Measurements from ENCODE around the gene BEND6. TPM values are rescaled to one million over a fixed set of nuclear protein-coding genes. Genes with fewer than 3 reads are reported as not detected.

Gene BEND6, protein sequence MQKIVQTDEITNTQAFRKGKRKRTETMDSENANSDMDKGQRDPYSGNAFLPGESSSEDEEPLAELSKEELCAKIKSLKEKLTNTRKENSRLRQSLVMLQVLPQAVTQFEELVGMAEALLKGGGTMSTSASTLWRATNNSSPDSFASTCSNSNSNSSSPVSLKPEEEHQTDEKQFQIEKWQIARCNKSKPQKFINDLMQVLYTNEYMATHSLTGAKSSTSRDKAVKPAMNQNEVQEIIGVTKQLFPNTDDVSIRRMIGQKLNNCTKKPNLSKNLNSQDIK
- total RNA-seq, result 14.3 TPM in 2 replicates

DNA sequence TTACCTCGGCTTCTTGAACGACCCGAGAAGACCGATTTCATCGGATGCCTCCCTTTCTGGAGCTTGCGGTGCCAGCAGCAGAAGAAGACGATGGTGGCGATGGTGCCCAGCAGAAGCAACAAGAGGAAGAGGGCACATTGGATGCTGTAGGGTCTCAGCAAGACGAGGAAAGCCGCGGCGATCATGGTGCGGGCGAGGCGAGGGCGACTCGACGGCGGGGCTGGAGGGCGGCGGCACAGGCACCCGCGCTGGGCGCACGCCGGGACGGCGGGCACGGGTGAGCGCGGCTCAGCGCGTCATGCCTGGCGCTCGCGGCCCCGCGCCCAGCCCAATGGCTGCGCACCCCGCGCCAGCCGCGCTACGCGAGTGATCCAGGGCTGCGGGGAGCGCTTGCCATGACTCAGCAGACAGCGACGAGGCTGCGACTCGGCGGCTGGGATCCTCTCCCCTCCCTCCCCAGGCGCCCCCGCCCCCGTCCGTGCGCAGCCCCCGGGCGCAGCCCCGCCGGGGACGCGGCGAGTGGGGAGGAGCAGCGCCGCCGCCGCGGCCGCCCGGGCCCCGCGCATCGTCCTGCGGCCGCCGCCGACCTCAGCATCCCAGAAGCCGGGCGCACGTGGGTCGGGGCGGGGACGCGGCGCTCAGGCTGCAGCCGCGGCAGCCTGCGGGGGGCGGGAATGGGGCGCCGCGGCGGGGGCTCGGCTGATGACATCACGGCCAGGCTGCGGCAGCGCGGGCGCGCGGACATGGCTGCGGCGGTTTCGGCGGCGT, at the start of gene BEND6:
BEND6 (plus strand) TSS at position 705 of the 768 bp plus-strand sequence. CDS start 26,704 bp downstream, outside the sequence.

DNA sequence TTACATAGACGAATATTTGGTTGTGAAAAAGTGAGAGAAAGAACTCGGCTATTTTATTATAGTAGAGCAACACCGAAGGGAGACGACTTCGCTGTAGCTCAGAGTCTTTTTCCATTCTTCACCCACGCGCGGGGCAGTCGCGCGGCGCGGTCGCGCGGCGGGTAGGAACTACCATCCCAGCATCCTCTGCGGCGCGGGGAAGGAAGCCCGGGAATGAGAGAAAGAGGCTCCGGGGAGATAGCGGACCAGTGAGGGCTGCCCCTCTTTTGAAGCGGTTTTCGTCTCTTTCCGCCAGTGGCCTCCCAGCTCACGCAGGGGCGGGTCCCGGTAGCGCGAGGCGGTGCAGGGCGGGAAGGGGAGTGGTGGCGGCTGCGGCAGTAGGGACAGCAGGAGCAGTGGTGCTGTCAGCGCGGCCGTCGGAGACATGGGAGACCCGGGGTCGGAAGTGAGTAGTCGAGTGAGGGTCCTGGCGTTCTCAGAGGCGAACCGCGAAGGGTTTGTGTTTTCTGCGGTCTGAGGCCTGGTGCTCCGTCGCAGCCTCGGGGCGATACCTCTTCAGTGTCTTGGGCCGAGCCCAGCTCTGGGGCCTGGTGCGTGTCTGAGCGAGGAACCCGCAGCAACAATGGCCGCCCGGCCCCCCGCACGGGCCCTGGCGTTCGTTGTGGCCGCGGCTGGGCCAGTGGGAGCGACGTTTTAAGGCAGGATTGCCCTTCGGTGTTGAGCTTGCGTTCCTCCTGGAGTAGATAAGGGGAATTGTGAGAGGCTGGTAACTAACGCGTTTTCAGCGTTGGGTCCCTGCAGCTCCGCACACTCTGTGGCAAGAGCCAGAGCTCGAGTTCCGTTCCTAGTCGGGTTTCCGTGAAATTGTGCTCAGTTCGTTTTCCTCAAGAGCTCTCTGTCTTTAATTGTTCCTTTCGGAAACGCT, 91.7 kb downstream of the BEND6 start, which contains the start of gene KIAA1586:
KIAA1586 (plus strand) TSS at position 362 of the 925 bp plus-strand sequence; CDS start at position 425, 63 bp downstream.

Other genes starting within 250 kb of the BEND6 start
- 17.4 and 19.9 TPM in 2 replicates for gene KIAA1586, start 91.6 kb downstream of the BEND6 start, total RNA-seq
- gene ZNF451, start 135.1 kb downstream of the BEND6 start, total RNA-seq, result 70.7 and 86.0 TPM in 2 replicates
- 27.9 and 32.1 TPM in 2 replicates for gene BAG2, start 217.2 kb downstream of the BEND6 start, total RNA-seq